ENCODE data around the gene SRP19.

- TF ChIP-seq EP300 (IDR thresholded peaks at IDR 0.05; ENCODE audit: borderline replicate concordance) (no peak), MAX (IDR thresholded peaks at IDR 0.05) (no peak), FOXM1 (IDR thresholded peaks at IDR 0.05; ENCODE audit: borderline replicate concordance, low read depth) (no peak), YY1 (IDR thresholded peaks at IDR 0.05; ENCODE audit: low read depth) (no peak), USF1 (IDR thresholded peaks at IDR 0.05) (no peak), REST (IDR thresholded peaks at IDR 0.05; ENCODE audit: low read depth) (no peak), TAF1 (IDR thresholded peaks at IDR 0.05; ENCODE audit: low read depth) (no peak)
Observed at GRCh38 chr5:112878101-112878500, 17.0 kb downstream of the SRP19 start.

Measured in Ishikawa (cell line).